IMR-90 (cell line): Measurements from ENCODE around the gene TANGO6. TPM values are rescaled to one million over a fixed set of nuclear protein-coding genes. Genes with fewer than 3 reads are reported as not detected.

Experiments used
- ATAC-seq: fragments of 200-7000 bp; cut with Tn5 transposase; 2 replicates; pipeline ENCODE4 v1.9.1; 2020; ENCODE audit warnings: low read depth, mild to moderate bottlenecking, moderate library complexity
- BruUV-seq: library from RNA; stranded (reverse); fragments of 400-500 nt; replicated peaks from 2 replicates; lab custom pipeline; 2021; lab: Mats Ljungman, UMichigan
- CTCF ChIA-PET: fragments of 300-600 bp; formaldehyde crosslinking; extraction: SDS; loops from one replicate; lab custom pipeline; 2021; ENCODE audit warnings: antibody characterized with exemption; lab: Yijun Ruan, JAX
- POLR2A ChIA-PET: fragments of 300-600 bp; sonication (Branson Sonifier 250); formaldehyde crosslinking; loops from one replicate; lab custom pipeline; 2022; ENCODE audit warnings: antibody characterized with exemption; ENCODE audit not compliant: unreplicated experiment; lab: Charles Lee
- DNase-seq: peaks from one replicate; pipeline ENCODE4 v3.0.0; 2013
- H2AFZ ChIP-seq: replicated peaks from 2 replicates; pipeline ENCODE3; 2013; ENCODE audit warnings: low read length, mild to moderate bottlenecking; ENCODE audit not compliant: poor library complexity
- H2AK5ac ChIP-seq: 2 replicates; pipeline ENCODE4 v1.6.1; 2013; ENCODE audit warnings: low read depth, low read length, inconsistent platforms
- H2AK9ac ChIP-seq: replicated peaks from 2 replicates; pipeline ENCODE3; 2013; ENCODE audit warnings: mild to moderate bottlenecking, low read depth, low read length, moderate library complexity; ENCODE audit not compliant: poor library complexity
- H2BK120ac ChIP-seq: 2 replicates; pipeline ENCODE4 v1.6.1; 2013; ENCODE audit warnings: low read depth, low read length, inconsistent platforms
- H2BK15ac ChIP-seq: 3 replicates; pipeline ENCODE4 v1.6.1; 2013; ENCODE audit warnings: low read depth, low read length, inconsistent platforms
- H2BK20ac ChIP-seq: 2 replicates; pipeline ENCODE4 v1.6.1; 2013; ENCODE audit warnings: low read depth, mild to moderate bottlenecking, inconsistent platforms, low read length, moderate library complexity
- H2BK5ac ChIP-seq: 2 replicates; pipeline ENCODE4 v1.6.1; 2013; ENCODE audit warnings: mild to moderate bottlenecking, low read depth, low read length, inconsistent platforms; ENCODE audit not compliant: poor library complexity, severe bottlenecking
- H3K14ac ChIP-seq: replicated peaks from 2 replicates; pipeline ENCODE4 v1.6.1; 2013; ENCODE audit warnings: low read depth, low read length, inconsistent platforms
- H3K18ac ChIP-seq: 2 replicates; pipeline ENCODE4 v1.6.1; 2013; ENCODE audit warnings: low read depth, low read length, control low read depth
- H3K23ac ChIP-seq: 2 replicates; pipeline ENCODE4 v1.6.1; 2013; ENCODE audit warnings: low read depth, low read length, inconsistent platforms
- H3K27ac ChIP-seq: 2 replicates; pipeline ENCODE4 v1.5.1; 2013; ENCODE audit warnings: mild to moderate bottlenecking, control low read depth, low read length; ENCODE audit not compliant: insufficient read depth
- H3K27me3 ChIP-seq: 2 replicates; pipeline ENCODE4 v1.6.1; 2013; ENCODE audit warnings: low read length; ENCODE audit not compliant: control insufficient read depth, insufficient read depth
- H3K36me3 ChIP-seq: 2 replicates; pipeline ENCODE4 v1.6.1; 2013; ENCODE audit warnings: low read length, mixed read lengths; ENCODE audit not compliant: control insufficient read depth, insufficient read depth
- H3K4ac ChIP-seq: 2 replicates; pipeline ENCODE4 v1.6.1; 2013; ENCODE audit warnings: low read depth, low read length, inconsistent platforms
- H3K4me1 ChIP-seq: 2 replicates; pipeline ENCODE4 v1.6.1; 2013; ENCODE audit warnings: low read length, mixed read lengths; ENCODE audit not compliant: control insufficient read depth, insufficient read depth
- H3K4me2 ChIP-seq: 2 replicates; pipeline ENCODE4 v1.6.1; 2013; ENCODE audit warnings: low read depth, mild to moderate bottlenecking, control low read depth, low read length, moderate library complexity
- H3K4me3 ChIP-seq: 2 replicates; pipeline ENCODE4 v1.5.1; 2013; ENCODE audit warnings: low read depth, mild to moderate bottlenecking, control low read depth, low read length, moderate library complexity; ENCODE audit not compliant: insufficient read depth
- H3K56ac ChIP-seq: 2 replicates; pipeline ENCODE4 v1.6.1; 2013; ENCODE audit warnings: low read length, inconsistent platforms; ENCODE audit not compliant: insufficient read depth; ENCODE audit errors: extremely low read depth
- H3K79me1 ChIP-seq, 2 experiments: 2 replicates each; pipeline ENCODE4 v1.6.1; 2013; ENCODE audit warnings: low read length in 2 of 2, inconsistent platforms in 1 of 2, low read depth in 1 of 2
- H3K9ac ChIP-seq: 2 replicates; pipeline ENCODE4 v1.6.1; 2013; ENCODE audit warnings: low read depth, low read length, control low read depth
- H3K9me1 ChIP-seq: 2 replicates; pipeline ENCODE4 v1.6.1; 2013; ENCODE audit warnings: low read length, inconsistent platforms; ENCODE audit not compliant: insufficient read depth
- H3K9me3 ChIP-seq: 2 replicates; pipeline ENCODE4 v1.6.1; 2013; ENCODE audit warnings: low read length; ENCODE audit not compliant: control insufficient read depth, insufficient read depth
- H4K20me1 ChIP-seq: 2 replicates; pipeline ENCODE4 v1.6.1; 2013; ENCODE audit warnings: low read length, inconsistent platforms; ENCODE audit not compliant: insufficient read depth
- H4K5ac ChIP-seq: 2 replicates; pipeline ENCODE4 v1.6.1; 2013; ENCODE audit warnings: mild to moderate bottlenecking, low read depth, low read length, control low read depth
- H4K8ac ChIP-seq, 2 experiments: 2 replicates each; pipeline ENCODE4 v1.6.1; 2013; ENCODE audit warnings: low read depth in 2 of 2, low read length in 2 of 2, control low read depth in 1 of 2, inconsistent platforms in 1 of 2
- H4K91ac ChIP-seq: 2 replicates; pipeline ENCODE4 v1.6.1; 2013; ENCODE audit warnings: low read depth, low read length, inconsistent platforms; ENCODE audit not compliant: insufficient read depth
- BHLHE40 ChIP-seq: fragments of 150-350 bp; IDR thresholded peaks from 2 replicates; pipeline ENCODE4 v1.6.1; 2016; ENCODE audit warnings: mild to moderate bottlenecking, low read depth, low read length
- CEBPB ChIP-seq: IDR thresholded peaks from 2 replicates; pipeline ENCODE4 v1.6.1; 2012; ENCODE audit warnings: low read depth, low read length, improper control_type of control experiment
- CHD1 ChIP-seq: IDR thresholded peaks from 2 replicates; pipeline ENCODE4 v1.6.1; 2012; ENCODE audit warnings: low read depth, low read length, improper control_type of control experiment
- CTCF ChIP-seq: conservative IDR thresholded peaks from 2 replicates; pipeline ENCODE4 v1.5.1; 2012; ENCODE audit warnings: mild to moderate bottlenecking, low read depth, low read length, improper control_type of control experiment
- FOS ChIP-seq: fragments of 150-350 bp; IDR thresholded peaks from 2 replicates; pipeline ENCODE4 v1.6.1; 2016; ENCODE audit warnings: low read depth, low read length
- MAFK ChIP-seq: IDR thresholded peaks from 2 replicates; pipeline ENCODE4 v1.6.1; 2012; ENCODE audit warnings: low read depth, low read length, improper control_type of control experiment
- MAZ ChIP-seq: IDR thresholded peaks from 2 replicates; pipeline ENCODE4 v1.6.1; 2012; ENCODE audit warnings: low read depth, mild to moderate bottlenecking, low read length, improper control_type of control experiment, moderate library complexity, borderline replicate concordance
- MXI1 ChIP-seq: IDR thresholded peaks from 2 replicates; pipeline ENCODE4 v1.6.1; 2012; ENCODE audit warnings: low read depth, mild to moderate bottlenecking, low read length, moderate library complexity, borderline replicate concordance
- NFE2L2 ChIP-seq: fragments of 150-350 bp; IDR thresholded peaks from 2 replicates; pipeline ENCODE4 v1.6.1; 2016; ENCODE audit warnings: low read depth, mild to moderate bottlenecking, low read length
- POLR2A ChIP-seq: IDR thresholded peaks from 2 replicates; pipeline ENCODE4 v1.6.1; 2012; ENCODE audit warnings: mild to moderate bottlenecking, low read depth, low read length
- RAD21 ChIP-seq: IDR thresholded peaks from 2 replicates; pipeline ENCODE4 v1.6.1; 2012; ENCODE audit warnings: low read length, improper control_type of control experiment
- RCOR1 ChIP-seq: IDR thresholded peaks from 2 replicates; pipeline ENCODE4 v1.6.1; 2012; ENCODE audit warnings: mild to moderate bottlenecking, low read length, improper control_type of control experiment; ENCODE audit not compliant: insufficient replicate concordance
- RFX5 ChIP-seq: IDR thresholded peaks from 2 replicates; pipeline ENCODE4 v1.8.0; 2012; ENCODE audit warnings: low read depth, mild to moderate bottlenecking, low read length, moderate library complexity
- SMC3 ChIP-seq: fragments of 150-350 bp; IDR thresholded peaks from 2 replicates; pipeline ENCODE4 v1.6.1; 2016; ENCODE audit warnings: low read depth, mild to moderate bottlenecking, antibody characterized with exemption, low read length, moderate library complexity
- USF2 ChIP-seq: fragments of 150-350 bp; IDR thresholded peaks from 2 replicates; pipeline ENCODE4 v1.6.1; 2017; ENCODE audit warnings: mild to moderate bottlenecking, antibody characterized with exemption, low read length, low read depth
- dilution Hi-C: fragments of 300-500 bp; cut with HindIII; formaldehyde crosslinking; loops from one replicate; pipeline ENCODE4 v1.14.3; 2018; ENCODE audit warnings: low sequenced_read_pairs; ENCODE audit not compliant: unreplicated experiment
- in situ Hi-C: fragments of 300-500 bp; cut with MboI; formaldehyde crosslinking; loops from 3 replicates; pipeline ENCODE4 v1.14.3; 2019; ENCODE audit warnings: low sequenced_read_pairs, inconsistent platforms, mixed read lengths
- intact Hi-C: fragments of 100-400 bp; cut with micrococcal nuclease; formaldehyde crosslinking; loops from 2 replicates; pipeline ENCODE4 v1.10.0; 2022
- polyA plus RNA-seq, 3 experiments: library from polyadenylated mRNA; depleted of rRNA; stranded (reverse); fragments of >200 nt; gene quantifications; 2 replicates each; pipeline ENCODE4 v1.2.3, GENCODE V29; 2012; ENCODE audit warnings: low replicate concordance in 1 of 3
- total RNA-seq: library from RNA; depleted of rRNA; stranded (reverse); fragments of >200 nt; gene quantifications from 2 replicates; pipeline ENCODE4 v1.2.3, GENCODE V29; 2012
- TF ChIP-seq, protein P1 (sequence below): fragments of 150-350 bp; IDR thresholded peaks from 2 replicates; pipeline ENCODE4 v1.6.1; 2016; ENCODE audit warnings: low read depth, mild to moderate bottlenecking, low read length, moderate library complexity, borderline replicate concordance

Gene TANGO6
- total and polyA plus RNA-seq, 2 of the 4 experiments (the other 2 are of a cell fraction), result 6.7 to 22.4 TPM

GRCh38 chr16:69013991-69014390, 170.7 kb downstream of the TANGO6 start:
- H2BK120ac ChIP-seq, result no peak overlapping the region
- no peak overlapping the region for H2AK5ac ChIP-seq
- no peak overlapping the region for H2BK15ac ChIP-seq
- no peak overlapping the region for H3K4me3 ChIP-seq
- in situ Hi-C loops (no loop called here), dilution Hi-C loops (no loop called here), intact Hi-C loops (no loop called here)
- no peak overlapping the region for H3K56ac ChIP-seq
- no peak overlapping the region for H2AFZ ChIP-seq
- TF ChIP-seq MAZ (no peak), CHD1 (no peak), RCOR1 (no peak), POLR2A (no peak), RAD21 (no peak), MXI1 (no peak), NFE2L2 (no peak), FOS (no peak), RFX5 (no peak), CTCF (no peak), SMC3 (no peak), MAFK (no peak), CEBPB (no peak), USF2 (no peak), BHLHE40 (no peak)
- TF ChIP-seq, protein P1, sequence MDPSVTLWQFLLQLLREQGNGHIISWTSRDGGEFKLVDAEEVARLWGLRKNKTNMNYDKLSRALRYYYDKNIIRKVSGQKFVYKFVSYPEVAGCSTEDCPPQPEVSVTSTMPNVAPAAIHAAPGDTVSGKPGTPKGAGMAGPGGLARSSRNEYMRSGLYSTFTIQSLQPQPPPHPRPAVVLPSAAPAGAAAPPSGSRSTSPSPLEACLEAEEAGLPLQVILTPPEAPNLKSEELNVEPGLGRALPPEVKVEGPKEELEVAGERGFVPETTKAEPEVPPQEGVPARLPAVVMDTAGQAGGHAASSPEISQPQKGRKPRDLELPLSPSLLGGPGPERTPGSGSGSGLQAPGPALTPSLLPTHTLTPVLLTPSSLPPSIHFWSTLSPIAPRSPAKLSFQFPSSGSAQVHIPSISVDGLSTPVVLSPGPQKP, result no peak
- CTCF ChIA-PET, result no interaction called here
- H3K4ac ChIP-seq, result no peak overlapping the region
- no peaks in the 10 kb centered on the region for H3K79me1 ChIP-seq
- H2BK20ac ChIP-seq, result no peak overlapping the region
- no peaks in the 10 kb centered on the region for H3K36me3 ChIP-seq
- H3K9me1 ChIP-seq, result peaks cover 10% of the 10 kb centered on the region; the same call in 1 of the 2 replicates
- no peak overlapping the region for H4K5ac ChIP-seq
- H3K23ac ChIP-seq, result no peak overlapping the region
- no peaks in the 10 kb centered on the region for H3K27me3 ChIP-seq
- no peak overlapping the region for H4K8ac ChIP-seq
- no TSS peak for BruUV-seq
- no peaks in the 10 kb centered on the region for H4K20me1 ChIP-seq
- no peak overlapping the region for H3K27ac ChIP-seq
- peak; percentile 25 for DNase-seq
- no peak overlapping the region for H3K4me2 ChIP-seq
- H3K9ac ChIP-seq, result no peak overlapping the region
- peaks cover 6% of the 10 kb centered on the region for H3K4me1 ChIP-seq
- POLR2A ChIA-PET, result no interaction called here
- no peak overlapping the region for H2AK9ac ChIP-seq
- no peak overlapping the region for H3K18ac ChIP-seq
- no peak overlapping the region for H4K91ac ChIP-seq
- no peaks in the 10 kb centered on the region for H3K9me3 ChIP-seq
- no peak overlapping the region for H2BK5ac ChIP-seq
- no peak for ATAC-seq
- H3K14ac ChIP-seq, result no peak overlapping the region
